Measurements from ENCODE around the gene ID3. TPM values are rescaled to one million over a fixed set of nuclear protein-coding genes. Genes with fewer than 3 reads are reported as not detected.

The ID3 gene
- total RNA-seq, 1 experiment from 2014 or later = 39.6 TPM

Other genes starting within 250 kb of the ID3 start
- 173 TPM for gene HNRNPR, start 215.2 kb downstream of the ID3 start, total RNA-seq (2021; ENCODE audit: unreplicated experiment)
- 16.0 TPM for gene ZNF436, start 189.7 kb downstream of the ID3 start, total RNA-seq (2021; ENCODE audit: unreplicated experiment)
- 8.3 TPM for gene TCEA3, start 134.8 kb downstream of the ID3 start, total RNA-seq (2021; ENCODE audit: unreplicated experiment)
- gene ASAP3, start 75.3 kb downstream of the ID3 start, total RNA-seq (2021; ENCODE audit: unreplicated experiment) = 17.9 TPM
- 9.5 TPM for gene E2F2, start 28.3 kb downstream of the ID3 start, total RNA-seq (2021; ENCODE audit: unreplicated experiment)
- 865 TPM for gene RPL11, start 132.3 kb upstream of the ID3 start, total RNA-seq (2021; ENCODE audit: unreplicated experiment)
- gene ELOA, start 184.0 kb upstream of the ID3 start, total RNA-seq (2021; ENCODE audit: unreplicated experiment) = 58.5 TPM
- 48.9 TPM for gene PITHD1, start 218.9 kb upstream of the ID3 start, total RNA-seq (2021; ENCODE audit: unreplicated experiment)
- gene LYPLA2, start 231.6 kb upstream of the ID3 start, total RNA-seq (2021; ENCODE audit: unreplicated experiment) = 82.9 TPM
- gene GALE, start 241.3 kb upstream of the ID3 start, total RNA-seq (2021; ENCODE audit: unreplicated experiment) = 114 TPM

Measured in Panc1 (cell line).